SJCRH30 (cell line): ENCODE measurements around the gene VEPH1. TPM values are rescaled to one million over a fixed set of nuclear protein-coding genes. Genes with fewer than 3 reads are reported as not detected.

ENCODE experiments used
- DNase-seq, 2 experiments: peaks; one replicate each; pipeline ENCODE4 v3.0.0-alpha.2; 2015 to 2020
- H3K27ac ChIP-seq: fragments of 250-450 bp; sonication (Bioruptor Pico); 2 replicates; pipeline ENCODE4 v1.5.1; 2020; ENCODE audit warnings: mild to moderate bottlenecking, moderate library complexity
- H3K27me3 ChIP-seq: fragments of 250-450 bp; sonication (Bioruptor Pico); 2 replicates; pipeline ENCODE4 v1.5.1; 2020; ENCODE audit warnings: mild to moderate bottlenecking, moderate library complexity
- H3K36me3 ChIP-seq: fragments of 250-450 bp; sonication (Bioruptor Pico); 2 replicates; pipeline ENCODE4 v1.5.1; 2020; ENCODE audit warnings: mild to moderate bottlenecking, moderate library complexity
- H3K4me1 ChIP-seq: fragments of 250-450 bp; sonication (Bioruptor Pico); 2 replicates; pipeline ENCODE4 v1.5.1; 2020; ENCODE audit warnings: mild to moderate bottlenecking, moderate library complexity
- H3K4me3 ChIP-seq: fragments of 250-450 bp; sonication (Bioruptor Pico); 2 replicates; pipeline ENCODE4 v1.5.1; 2020; ENCODE audit warnings: mild to moderate bottlenecking, moderate library complexity
- H3K9me3 ChIP-seq: fragments of 250-450 bp; sonication (Bioruptor Pico); replicated peaks from 2 replicates; pipeline ENCODE4 v1.5.1; 2020; ENCODE audit warnings: mild to moderate bottlenecking, moderate library complexity
- total RNA-seq: library from RNA; depleted of rRNA; stranded (reverse); fragments of >200 nt; shearing (Covaris generic); gene quantifications from 2 replicates; pipeline ENCODE4 v1.2.3, GENCODE V29; 2014

The VEPH1 gene
- total RNA-seq, 1 experiment from 2014 or later, result not detected

- Histone ChIP-seq H3K27ac (no peak overlapping the region), H3K4me1 (no peaks in the 10 kb centered on the region), H3K4me3 (no peak overlapping the region), H3K9me3 (no peaks in the 10 kb centered on the region), H3K36me3 (no peaks in the 10 kb centered on the region), H3K27me3 (no peaks in the 10 kb centered on the region)
- no peak for DNase-seq
Measured at GRCh38 chr3:157412323-157412855, 90.8 kb downstream of the VEPH1 start.

DNA sequence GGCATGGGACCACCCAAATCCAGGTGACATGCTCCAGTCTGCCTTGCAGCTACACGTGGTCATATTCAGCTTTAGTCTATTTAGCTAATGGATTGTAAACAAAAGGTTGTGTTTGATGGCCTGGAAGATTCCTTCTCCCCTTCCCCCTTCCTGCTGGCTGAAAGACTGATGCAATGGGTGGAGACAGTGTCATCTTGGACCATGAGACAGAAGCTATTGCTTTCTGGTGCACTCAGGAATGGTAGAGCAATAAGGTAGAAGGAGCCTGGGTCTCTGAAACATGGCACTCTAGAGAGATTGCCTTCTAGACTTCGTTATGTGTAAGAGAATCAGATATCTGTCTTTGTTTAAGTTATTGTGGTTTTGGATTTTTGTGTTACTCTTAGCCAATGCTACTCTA is 92.3 kb downstream of the VEPH1 start:
- H3K4me3 ChIP-seq, result no peak overlapping the region
- no peaks in the 10 kb centered on the region for H3K36me3 ChIP-seq
- no peak for DNase-seq
- no peaks in the 10 kb centered on the region for H3K4me1 ChIP-seq
- no peaks in the 10 kb centered on the region for H3K27me3 ChIP-seq
- no peak overlapping the region for H3K27ac ChIP-seq
- H3K9me3 ChIP-seq, result no peaks in the 10 kb centered on the region

DNA sequence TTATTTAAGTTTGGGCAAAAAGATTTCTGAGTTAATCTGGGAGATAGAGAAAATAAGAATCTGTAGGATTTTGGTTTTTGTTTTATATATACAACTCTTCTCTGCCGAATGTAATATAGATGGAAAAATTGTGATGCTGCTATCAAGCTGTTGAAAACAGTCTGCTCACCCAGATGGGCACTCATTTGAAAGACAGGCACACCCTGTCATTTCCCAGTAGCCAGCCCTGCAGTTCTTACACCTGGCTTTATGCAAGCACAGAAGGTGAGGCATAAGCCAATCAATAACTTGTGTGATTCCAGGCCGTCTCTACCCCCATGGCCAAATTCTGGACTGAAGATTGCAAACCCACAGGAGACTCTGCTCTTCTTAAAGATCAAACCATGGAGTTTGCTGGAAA is 93.7 kb downstream of the VEPH1 start:
- Histone ChIP-seq H3K9me3 (no peaks in the 10 kb centered on the region), H3K27ac (no peak overlapping the region)
- DNase-seq, result no peak

DNA sequence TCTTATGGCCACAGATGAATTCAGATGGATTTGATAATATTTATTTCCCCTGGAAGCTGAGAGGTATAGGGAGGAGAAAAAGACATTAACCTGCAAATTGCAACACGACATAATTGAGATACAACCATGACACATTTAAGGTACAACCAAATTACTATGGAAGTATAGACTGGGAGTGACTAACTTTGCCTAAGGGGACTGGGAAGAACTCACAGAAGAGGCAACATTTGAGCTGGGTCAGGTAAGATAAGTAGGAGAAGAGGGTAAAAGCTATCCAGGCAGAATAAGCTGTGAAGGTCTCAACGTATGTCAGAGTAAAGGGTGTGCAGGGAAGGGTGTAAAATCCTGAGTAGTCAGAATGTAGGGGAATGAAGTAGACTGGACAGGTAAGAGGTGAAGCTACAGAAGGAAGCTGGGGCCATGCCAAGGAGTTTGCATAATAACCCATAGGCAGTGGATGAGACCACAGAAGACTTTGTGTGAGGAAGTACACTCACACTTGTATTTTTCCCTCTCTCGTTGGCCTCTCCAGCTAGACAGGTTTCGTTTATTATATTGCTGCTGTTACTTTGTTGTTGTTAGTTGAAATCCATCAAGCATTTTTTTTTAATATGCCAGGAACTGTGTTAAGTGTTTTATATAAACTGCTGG is 94.6 kb downstream of the VEPH1 start:
- no peaks in the 10 kb centered on the region for H3K4me1 ChIP-seq
- H3K27me3 ChIP-seq, result no peaks in the 10 kb centered on the region
- H3K9me3 ChIP-seq, result no peaks in the 10 kb centered on the region
- no peak overlapping the region for H3K27ac ChIP-seq
- H3K36me3 ChIP-seq, result no peaks in the 10 kb centered on the region
- DNase-seq, result no peak
- no peak overlapping the region for H3K4me3 ChIP-seq

More for the DNA sequence above, 93.7 kb downstream of the VEPH1 start:
- Histone ChIP-seq H3K4me1 (no peaks in the 10 kb centered on the region), H3K27me3 (no peaks in the 10 kb centered on the region), H3K4me3 (no peak overlapping the region), H3K36me3 (no peaks in the 10 kb centered on the region)

- no peak for DNase-seq
- no peaks in the 10 kb centered on the region for H3K36me3 ChIP-seq
- H3K27me3 ChIP-seq, result no peaks in the 10 kb centered on the region
- no peaks in the 10 kb centered on the region for H3K9me3 ChIP-seq
- H3K4me1 ChIP-seq, result no peaks in the 10 kb centered on the region
- no peak overlapping the region for H3K27ac ChIP-seq
- no peak overlapping the region for H3K4me3 ChIP-seq
Measured at GRCh38 chr3:157407769-157408168, 95.4 kb downstream of the VEPH1 start.

DNA sequence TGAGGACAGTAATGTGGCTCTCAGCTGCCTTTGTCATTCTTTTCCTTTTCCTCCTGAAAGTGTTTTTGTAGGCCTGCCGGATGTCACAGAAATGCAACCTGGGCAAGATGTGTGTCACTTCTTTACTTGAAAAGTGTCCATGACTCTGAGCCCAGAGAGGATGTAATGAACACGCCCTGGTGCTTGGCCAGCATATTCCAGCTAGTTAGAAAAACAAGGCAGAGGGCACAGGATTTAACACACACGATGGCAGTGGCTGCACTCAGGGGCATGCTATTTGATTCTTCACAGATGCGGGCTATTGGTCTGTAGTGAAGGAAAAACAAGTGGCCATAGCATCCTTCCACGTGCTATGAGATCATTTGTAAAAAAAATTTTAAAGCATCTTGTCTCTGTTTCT is 96.8 kb downstream of the VEPH1 start:
- H3K4me1 ChIP-seq, result no peaks in the 10 kb centered on the region
- H3K27me3 ChIP-seq, result no peaks in the 10 kb centered on the region
- peak in 1 of 2 experiments; percentile 9 for DNase-seq
- no peak overlapping the region for H3K4me3 ChIP-seq
- no peaks in the 10 kb centered on the region for H3K36me3 ChIP-seq
- no peaks in the 10 kb centered on the region for H3K9me3 ChIP-seq
- no peak overlapping the region for H3K27ac ChIP-seq

DNA sequence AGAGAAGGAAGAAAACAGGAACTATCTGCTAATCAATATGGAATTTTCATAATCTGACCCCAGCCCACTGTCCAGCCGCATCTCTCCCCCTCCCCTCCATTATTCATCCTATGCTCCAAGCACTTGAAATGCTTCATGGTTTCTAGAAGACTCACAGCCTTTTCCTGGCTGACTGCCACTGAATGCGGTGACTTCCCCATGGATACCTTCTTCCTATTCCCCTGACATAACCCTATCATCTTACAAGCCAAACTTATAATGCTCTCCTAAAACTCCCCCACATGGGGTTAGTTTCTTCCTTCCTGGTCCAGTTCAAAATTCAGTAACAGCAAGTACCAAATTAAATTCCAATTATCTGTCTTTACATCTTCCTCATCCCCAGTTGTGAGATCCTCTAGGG is 97.8 kb downstream of the VEPH1 start:
- Histone ChIP-seq H3K4me1 (no peaks in the 10 kb centered on the region), H3K36me3 (no peaks in the 10 kb centered on the region), H3K27me3 (no peaks in the 10 kb centered on the region), H3K27ac (no peak overlapping the region), H3K4me3 (no peak overlapping the region), H3K9me3 (no peaks in the 10 kb centered on the region)
- peak in 1 of 2 experiments; percentile 9 for DNase-seq

GRCh38 chr3:157404381-157404780 is 98.8 kb downstream of the VEPH1 start:
- Histone ChIP-seq H3K4me3 (no peak overlapping the region), H3K36me3 (no peaks in the 10 kb centered on the region), H3K27me3 (no peaks in the 10 kb centered on the region), H3K4me1 (no peaks in the 10 kb centered on the region), H3K9me3 (no peaks in the 10 kb centered on the region), H3K27ac (no peak overlapping the region)
- no peak for DNase-seq

GRCh38 chr3:157398598-157398997 is 104.6 kb downstream of the VEPH1 start:
- DNase-seq, result no peak
- Histone ChIP-seq H3K4me1 (no peaks in the 10 kb centered on the region), H3K9me3 (no peaks in the 10 kb centered on the region), H3K36me3 (no peaks in the 10 kb centered on the region), H3K27me3 (no peaks in the 10 kb centered on the region), H3K4me3 (no peak overlapping the region), H3K27ac (no peak overlapping the region)

GRCh38 chr3:157394411-157394810 is 108.8 kb downstream of the VEPH1 start:
- no peak overlapping the region for H3K27ac ChIP-seq
- no peaks in the 10 kb centered on the region for H3K9me3 ChIP-seq
- H3K4me3 ChIP-seq, result no peak overlapping the region
- DNase-seq, result no peak
- H3K4me1 ChIP-seq, result no peaks in the 10 kb centered on the region
- no peaks in the 10 kb centered on the region for H3K27me3 ChIP-seq
- H3K36me3 ChIP-seq, result no peaks in the 10 kb centered on the region

- H3K4me3 ChIP-seq, result no peak overlapping the region
- H3K27me3 ChIP-seq, result no peaks in the 10 kb centered on the region
- no peaks in the 10 kb centered on the region for H3K36me3 ChIP-seq
- H3K4me1 ChIP-seq, result no peaks in the 10 kb centered on the region
- H3K27ac ChIP-seq, result no peak overlapping the region
- no peak for DNase-seq
- H3K9me3 ChIP-seq, result no peaks in the 10 kb centered on the region
Measured at GRCh38 chr3:157393113-157393512, 110.1 kb downstream of the VEPH1 start.

DNA sequence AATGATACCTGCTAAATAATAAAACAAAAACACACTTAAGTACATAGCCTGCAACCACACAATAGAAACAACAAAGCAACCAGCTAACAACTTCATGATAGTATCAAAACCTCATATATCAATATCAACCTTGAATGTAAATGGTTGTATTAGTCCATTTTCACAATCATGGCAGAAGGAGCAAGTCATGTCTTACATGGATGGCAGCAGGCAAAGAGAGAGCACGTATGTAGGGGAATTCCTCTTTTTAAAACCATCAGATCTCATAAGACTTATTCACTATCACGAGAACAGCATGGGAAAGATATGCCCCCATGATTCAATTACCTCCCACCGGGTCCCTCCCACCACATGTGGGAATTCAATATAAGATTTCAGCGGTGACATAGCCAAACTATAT is 111.1 kb downstream of the VEPH1 start:
- DNase-seq, result no peak
- Histone ChIP-seq H3K36me3 (no peaks in the 10 kb centered on the region), H3K27me3 (no peaks in the 10 kb centered on the region), H3K4me3 (no peak overlapping the region), H3K4me1 (no peaks in the 10 kb centered on the region), H3K27ac (no peak overlapping the region), H3K9me3 (no peaks in the 10 kb centered on the region)

DNA sequence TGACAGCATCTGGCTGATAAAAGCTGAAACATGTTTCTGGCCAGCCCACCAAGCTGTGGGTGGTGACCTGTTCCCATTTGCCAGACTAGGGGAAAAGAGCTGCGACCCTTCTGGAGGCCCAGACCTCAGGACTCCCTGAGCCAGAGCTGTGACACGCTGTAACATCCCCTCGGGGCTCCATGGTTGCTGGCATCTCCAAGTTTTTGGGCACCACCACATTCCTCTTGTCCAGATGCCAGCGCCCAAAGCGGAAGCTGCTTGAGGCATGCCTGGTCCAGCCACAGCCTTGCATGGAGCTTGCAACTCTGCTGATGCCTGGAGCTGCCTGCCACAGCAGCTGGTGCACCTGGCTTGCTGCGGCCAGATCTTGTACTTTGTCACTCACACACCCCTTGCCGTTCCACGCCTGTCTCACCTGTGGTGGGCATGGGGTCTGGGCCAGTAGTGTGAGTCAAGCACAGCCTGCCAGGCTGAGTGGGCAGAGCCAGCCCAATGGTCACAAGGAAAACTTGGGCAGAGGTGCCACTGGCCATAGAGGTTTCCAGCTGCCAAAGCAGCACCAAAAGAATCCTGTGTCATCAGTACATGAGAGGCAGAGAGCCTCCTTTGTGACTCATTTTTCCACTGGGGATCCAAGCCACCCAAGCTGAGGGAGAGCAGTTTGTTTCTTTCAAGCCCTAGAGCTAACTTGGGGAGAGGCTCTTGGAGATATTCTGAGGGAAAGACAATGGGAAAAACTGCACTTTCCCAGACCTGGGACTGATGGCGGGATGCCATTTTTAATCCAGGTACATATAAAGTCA is 112.3 kb downstream of the VEPH1 start:
- no peak overlapping the region for H3K4me3 ChIP-seq
- H3K9me3 ChIP-seq, result no peaks in the 10 kb centered on the region
- no peak for DNase-seq
- H3K27me3 ChIP-seq, result no peaks in the 10 kb centered on the region
- H3K36me3 ChIP-seq, result no peaks in the 10 kb centered on the region
- H3K4me1 ChIP-seq, result no peaks in the 10 kb centered on the region
- no peak overlapping the region for H3K27ac ChIP-seq

DNA sequence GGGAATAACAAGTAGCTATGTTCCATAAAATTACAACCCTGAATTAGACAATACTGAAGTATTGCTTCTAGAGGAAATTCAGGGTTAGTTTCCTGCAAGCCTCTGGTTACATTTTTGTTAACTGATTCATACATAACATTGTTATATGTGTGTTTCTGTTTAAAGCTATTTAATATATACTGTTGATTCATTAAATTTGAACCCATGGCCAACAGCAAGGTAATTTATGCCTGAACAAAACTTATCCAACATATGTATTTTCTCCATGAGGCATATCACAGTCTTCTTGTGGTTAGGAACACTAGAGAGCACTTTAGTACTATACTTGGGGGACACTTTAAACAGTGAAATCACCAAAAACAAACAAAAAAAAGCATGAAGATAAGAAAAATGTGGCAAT is 114.2 kb downstream of the VEPH1 start:
- H3K4me1 ChIP-seq, result no peaks in the 10 kb centered on the region
- H3K27me3 ChIP-seq, result no peaks in the 10 kb centered on the region
- no peak for DNase-seq
- no peaks in the 10 kb centered on the region for H3K36me3 ChIP-seq
- H3K9me3 ChIP-seq, result no peaks in the 10 kb centered on the region
- H3K27ac ChIP-seq, result no peak overlapping the region
- no peak overlapping the region for H3K4me3 ChIP-seq

DNA sequence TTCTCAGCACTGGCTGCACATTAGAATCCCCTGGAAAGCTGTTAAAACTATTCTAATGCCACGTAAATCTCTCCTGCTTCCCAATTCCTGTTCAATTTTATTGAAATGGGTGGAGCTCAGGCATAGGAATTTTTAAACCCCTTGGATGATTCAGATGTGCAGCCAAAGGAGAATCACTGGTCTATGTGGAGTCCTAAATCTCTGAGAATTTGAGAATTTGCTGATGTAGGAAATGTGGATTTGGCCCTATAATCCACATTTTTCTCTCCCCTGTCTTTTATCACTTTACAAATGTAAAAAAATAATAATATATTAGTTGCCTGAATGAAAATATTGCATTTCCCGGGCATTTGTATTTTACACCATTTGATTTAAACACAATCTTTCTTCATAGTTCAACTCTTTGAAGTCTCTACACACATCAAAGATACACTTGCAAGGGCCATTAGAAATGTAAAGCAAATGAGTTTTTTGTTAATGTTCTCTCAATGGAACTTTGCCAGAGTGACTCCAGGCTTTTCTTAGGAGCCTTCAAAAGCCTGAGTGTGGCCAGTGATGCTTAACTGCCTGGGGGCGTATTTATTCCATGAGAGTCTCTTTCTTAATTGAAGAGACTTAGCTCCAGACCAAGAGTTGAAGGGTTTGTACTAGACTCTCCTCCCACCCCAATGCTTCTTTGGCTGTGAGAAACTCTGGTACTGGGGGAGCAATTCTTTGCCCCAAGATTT is 115.3 kb downstream of the VEPH1 start:
- Histone ChIP-seq H3K27me3 (no peaks in the 10 kb centered on the region), H3K36me3 (no peaks in the 10 kb centered on the region), H3K4me3 (no peak overlapping the region), H3K4me1 (no peaks in the 10 kb centered on the region), H3K9me3 (no peaks in the 10 kb centered on the region), H3K27ac (no peak overlapping the region)
- no peak for DNase-seq
